ENCODE data around the gene TMUB1.

TMUB1 gene

GRCh38 chr7:151087245-151088018 lies 4.1 kb upstream of the TMUB1 start:
- Histone ChIP-seq H3K4me2 (ENCODE audit: insufficient read depth, low read length) (peak overlapping the region; percentile 67), H3K9me3 (ENCODE audit: insufficient read depth, low read length, severe bottlenecking) (no peaks in the 10 kb centered on the region), H3K36me3 (ENCODE audit: insufficient read depth, low read length) (no peaks in the 10 kb centered on the region), H3K27ac (ENCODE audit: low read length) (no peak overlapping the region), H3K4me3 (ENCODE audit: low read depth in 1 of 2, low read length in 2 of 2) (peak overlapping the region; percentile 30 to 60; a peak in 3 of 4 replicates), H3K79me2 (ENCODE audit: insufficient read depth, low read length) (peaks cover 20% of the 10 kb centered on the region), H3K27me3 (ENCODE audit: insufficient read depth, low read length, poor library complexity) (peaks cover 14% of the 10 kb centered on the region), H3K9ac (ENCODE audit: low read depth, low read length) (peak overlapping the region; percentile 52), H4K20me1 (ENCODE audit: insufficient read depth, low read length) (peaks cover 25% of the 10 kb centered on the region), H3K4me1 (ENCODE audit: insufficient read depth, low read length) (peaks cover 39% of the 10 kb centered on the region), H2AFZ (ENCODE audit: low read depth, low read length) (0 out of 2 replicates have a peak overlapping the region, but pooled peaks have one; percentile 1)
- TF ChIP-seq CTCF (IDR thresholded peaks at IDR 0.05; ENCODE audit: borderline replicate concordance, extremely low read depth, low read length, poor library complexity, severe bottlenecking) (no peak), EZH2 (IDR thresholded peaks at IDR 0.05; ENCODE audit: borderline replicate concordance, low read depth, low read length, severe bottlenecking) (no peak)
- DNase-seq = no peak
- no peak for ATAC-seq (ENCODE audit: insufficient read depth, low read depth)

- H3K4me2 ChIP-seq (ENCODE audit: insufficient read depth, low read length) = peak overlapping the region; percentile 67
- peaks cover 26% of the 10 kb centered on the region for H3K79me2 ChIP-seq (ENCODE audit: insufficient read depth, low read length)
- no peak for TF ChIP-seq CTCF (IDR thresholded peaks at IDR 0.05; ENCODE audit: borderline replicate concordance, extremely low read depth, low read length, poor library complexity, severe bottlenecking)
- TF ChIP-seq EZH2 (IDR thresholded peaks at IDR 0.05; ENCODE audit: borderline replicate concordance, low read depth, low read length, severe bottlenecking) = no peak
- H3K9ac ChIP-seq (ENCODE audit: low read depth, low read length) = peak overlapping the region; percentile 52
- H3K9me3 ChIP-seq (ENCODE audit: insufficient read depth, low read length, severe bottlenecking) = no peaks in the 10 kb centered on the region
- peak overlapping the region; percentile 1; the same call in 1 of the 2 replicates for H2AFZ ChIP-seq (ENCODE audit: low read depth, low read length)
- H3K4me1 ChIP-seq (ENCODE audit: insufficient read depth, low read length) = peaks cover 45% of the 10 kb centered on the region
- H3K36me3 ChIP-seq (ENCODE audit: insufficient read depth, low read length) = peaks cover 4% of the 10 kb centered on the region; the same call in 1 of the 2 replicates
- H4K20me1 ChIP-seq (ENCODE audit: insufficient read depth, low read length) = peaks cover 25% of the 10 kb centered on the region
- H3K27ac ChIP-seq (ENCODE audit: low read length) = no peak overlapping the region
- DNase-seq (no peak), ATAC-seq (ENCODE audit: insufficient read depth, low read depth) (no peak)
- H3K27me3 ChIP-seq (ENCODE audit: insufficient read depth, low read length, poor library complexity) = peaks cover 14% of the 10 kb centered on the region
- peak overlapping the region; percentile 30 to 60; a peak in 3 of 4 replicates for H3K4me3 ChIP-seq (ENCODE audit: low read depth in 1 of 2, low read length in 2 of 2)
Observed at GRCh38 chr7:151086802-151087244, 3.5 kb upstream of the TMUB1 start.

GRCh38 chr7:151085691-151086620 lies 2.7 kb upstream of the TMUB1 start, which contains the start of gene AGAP3:
AGAP3 (plus strand) TSS chr7:151086475; CDS start chr7:151086742, 267 bp downstream.
- H3K27ac ChIP-seq (ENCODE audit: low read length) = no peak within 1 kb of the TSS
- ATAC-seq (ENCODE audit: insufficient read depth, low read depth) (peak; percentile 13; the same call in 2 of the 3 replicates), DNase-seq (peak; percentile 61)
- H2AFZ ChIP-seq (ENCODE audit: low read depth, low read length) = peak within 1 kb of the TSS; percentile 80; the same call in 1 of the 2 replicates
- peaks cover 53% of the 10 kb centered on the region for H3K4me1 ChIP-seq (ENCODE audit: insufficient read depth, low read length)
- H3K9ac ChIP-seq (ENCODE audit: low read depth, low read length) = peak within 1 kb of the TSS; percentile 54
- H3K4me2 ChIP-seq (ENCODE audit: insufficient read depth, low read length) = peak within 1 kb of the TSS; percentile 79
- peaks cover 21% of the 10 kb centered on the region for H4K20me1 ChIP-seq (ENCODE audit: insufficient read depth, low read length)
- H3K79me2 ChIP-seq (ENCODE audit: insufficient read depth, low read length) = peaks cover 34% of the 10 kb centered on the region
- H3K27me3 ChIP-seq (ENCODE audit: insufficient read depth, low read length, poor library complexity) = peaks cover 14% of the 10 kb centered on the region
- peak within 1 kb of the TSS; percentile 30 to 66; a peak in 3 of 4 replicates for H3K4me3 ChIP-seq (ENCODE audit: low read depth in 1 of 2, low read length in 2 of 2)
- H3K9me3 ChIP-seq (ENCODE audit: insufficient read depth, low read length, severe bottlenecking) = no peaks in the 10 kb centered on the region
- no peak for TF ChIP-seq EZH2 (IDR thresholded peaks at IDR 0.05; ENCODE audit: borderline replicate concordance, low read depth, low read length, severe bottlenecking)
- no peak for TF ChIP-seq CTCF (IDR thresholded peaks at IDR 0.05; ENCODE audit: borderline replicate concordance, extremely low read depth, low read length, poor library complexity, severe bottlenecking)
- H3K36me3 ChIP-seq (ENCODE audit: insufficient read depth, low read length) = peaks cover 10% of the 10 kb centered on the region; the same call in 1 of the 2 replicates

Measured in DND-41 (cell line).